Fibroblast of the aortic adventitia (primary cell): ENCODE results near the gene FAM236B. TPM values are rescaled to one million over a fixed set of nuclear protein-coding genes. Genes with fewer than 3 reads are reported as not detected.

Experiments used
- small RNA-seq: library from RNA; depleted of rRNA; stranded (forward); fragments of <200 nt; gene quantifications from one replicate; pipeline ENCODE3, GENCODE V24; 2012
- total RNA-seq: library from RNA; depleted of rRNA; stranded (reverse); fragments of >200 nt; gene quantifications from 2 replicates; pipeline ENCODE4 v1.2.3, GENCODE V29; 2012; ENCODE audit warnings: low replicate concordance

Gene FAM236B
- total RNA-seq, 1 donor = not detected

Small RNAs within 50 kb of the gene (small RNA-seq; reads per million reads assigned to genes)
- not detected for gene RNU1-112P

Other genes starting within 250 kb of the FAM236B start
- 18.9 and 20.1 TPM in 2 replicates for gene HDAC8, start 209.8 kb downstream of the FAM236B start, total RNA-seq
- gene PHKA1, start 68.4 kb downstream of the FAM236B start, total RNA-seq = 3.5 and 4.7 TPM in 2 replicates
- gene DMRTC1B, start 5.8 kb downstream of the FAM236B start, total RNA-seq = not detected in 2 replicates
- gene FAM236D, start 25.6 kb upstream of the FAM236B start, total RNA-seq = not detected in 2 replicates
- not detected in 2 replicates for gene FAM236C, start 130.0 kb upstream of the FAM236B start, total RNA-seq
- not detected in 2 replicates for gene FAM236A, start 155.5 kb upstream of the FAM236B start, total RNA-seq
- not detected in 2 replicates for gene DMRTC1, start 161.2 kb upstream of the FAM236B start, total RNA-seq
- not detected in 2 replicates for gene PABPC1L2B, start 220.3 kb upstream of the FAM236B start, total RNA-seq